Coronary artery (tissue), 2 donors: ENCODE measurements around the gene TNFSF15.

Source experiments
- DNase-seq: peaks from one replicate; pipeline ENCODE4 v3.0.0-alpha.2; 2017; ENCODE audit warnings: low spot score
- H3K27ac ChIP-seq, 2 donors: fragments of 200-600 bp; sonication (generic); one replicate each; pipeline ENCODE4 v1.5.1; 2016 to 2019
- H3K4me3 ChIP-seq: fragments of 200-600 bp; sonication (generic); 2 replicates; pipeline ENCODE4 v1.5.1; 2016; ENCODE audit warnings: mild to moderate bottlenecking, moderate library complexity
- TF ChIP-seq, protein P1 (sequence below): fragments of 200-600 bp; sonication (generic); IDR thresholded peaks from one replicate; pipeline ENCODE4 v1.5.1; 2019; ENCODE audit warnings: antibody characterized with exemption

The TNFSF15 gene

DNA sequence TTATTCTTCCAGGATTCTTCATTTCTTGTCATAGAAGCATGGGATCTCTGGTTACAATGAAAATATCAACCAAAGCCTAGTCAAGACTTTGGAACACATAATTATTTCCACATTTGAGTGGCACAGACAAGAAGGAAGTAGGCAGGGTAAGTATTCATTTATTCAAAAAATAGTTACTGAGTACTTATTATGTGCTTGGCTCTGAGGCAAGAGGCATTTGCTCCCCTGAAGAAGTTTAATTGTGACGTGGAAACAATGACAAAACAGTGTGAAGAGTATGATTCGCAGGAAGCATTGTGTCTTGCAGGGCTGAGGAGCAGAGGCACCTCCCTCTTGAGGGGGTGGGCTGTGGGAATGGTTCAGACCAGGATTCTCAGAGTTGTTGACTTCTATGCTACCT is 45.0 kb upstream of the TNFSF15 start:
- Histone ChIP-seq H3K27ac (no peak overlapping the region), H3K4me3 (no peak overlapping the region)
- no peak for DNase-seq
- TF ChIP-seq, protein P1, sequence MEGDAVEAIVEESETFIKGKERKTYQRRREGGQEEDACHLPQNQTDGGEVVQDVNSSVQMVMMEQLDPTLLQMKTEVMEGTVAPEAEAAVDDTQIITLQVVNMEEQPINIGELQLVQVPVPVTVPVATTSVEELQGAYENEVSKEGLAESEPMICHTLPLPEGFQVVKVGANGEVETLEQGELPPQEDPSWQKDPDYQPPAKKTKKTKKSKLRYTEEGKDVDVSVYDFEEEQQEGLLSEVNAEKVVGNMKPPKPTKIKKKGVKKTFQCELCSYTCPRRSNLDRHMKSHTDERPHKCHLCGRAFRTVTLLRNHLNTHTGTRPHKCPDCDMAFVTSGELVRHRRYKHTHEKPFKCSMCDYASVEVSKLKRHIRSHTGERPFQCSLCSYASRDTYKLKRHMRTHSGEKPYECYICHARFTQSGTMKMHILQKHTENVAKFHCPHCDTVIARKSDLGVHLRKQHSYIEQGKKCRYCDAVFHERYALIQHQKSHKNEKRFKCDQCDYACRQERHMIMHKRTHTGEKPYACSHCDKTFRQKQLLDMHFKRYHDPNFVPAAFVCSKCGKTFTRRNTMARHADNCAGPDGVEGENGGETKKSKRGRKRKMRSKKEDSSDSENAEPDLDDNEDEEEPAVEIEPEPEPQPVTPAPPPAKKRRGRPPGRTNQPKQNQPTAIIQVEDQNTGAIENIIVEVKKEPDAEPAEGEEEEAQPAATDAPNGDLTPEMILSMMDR = no peak

DNA sequence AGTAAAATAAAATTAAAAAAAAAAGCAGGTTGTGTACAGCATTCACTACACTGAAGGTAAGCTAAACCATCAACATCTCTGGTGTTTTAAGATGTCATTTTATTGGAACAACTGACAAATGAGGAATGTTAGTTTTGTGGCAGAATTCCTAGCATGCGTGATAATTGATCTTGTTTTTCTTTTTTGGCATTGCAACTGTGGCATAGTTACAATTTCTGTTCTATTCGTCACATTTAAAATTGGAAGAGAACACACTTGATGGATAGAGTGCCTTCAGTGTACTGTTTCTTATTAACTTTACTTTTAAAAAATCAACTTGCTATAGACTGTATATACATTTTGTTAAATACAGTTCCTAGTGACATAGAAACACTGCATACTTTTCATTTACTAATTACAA is 43.6 kb upstream of the TNFSF15 start:
- DNase-seq = no peak
- TF ChIP-seq, protein P1 = no peak
- Histone ChIP-seq H3K4me3 (no peak overlapping the region), H3K27ac (no peak overlapping the region)

DNA sequence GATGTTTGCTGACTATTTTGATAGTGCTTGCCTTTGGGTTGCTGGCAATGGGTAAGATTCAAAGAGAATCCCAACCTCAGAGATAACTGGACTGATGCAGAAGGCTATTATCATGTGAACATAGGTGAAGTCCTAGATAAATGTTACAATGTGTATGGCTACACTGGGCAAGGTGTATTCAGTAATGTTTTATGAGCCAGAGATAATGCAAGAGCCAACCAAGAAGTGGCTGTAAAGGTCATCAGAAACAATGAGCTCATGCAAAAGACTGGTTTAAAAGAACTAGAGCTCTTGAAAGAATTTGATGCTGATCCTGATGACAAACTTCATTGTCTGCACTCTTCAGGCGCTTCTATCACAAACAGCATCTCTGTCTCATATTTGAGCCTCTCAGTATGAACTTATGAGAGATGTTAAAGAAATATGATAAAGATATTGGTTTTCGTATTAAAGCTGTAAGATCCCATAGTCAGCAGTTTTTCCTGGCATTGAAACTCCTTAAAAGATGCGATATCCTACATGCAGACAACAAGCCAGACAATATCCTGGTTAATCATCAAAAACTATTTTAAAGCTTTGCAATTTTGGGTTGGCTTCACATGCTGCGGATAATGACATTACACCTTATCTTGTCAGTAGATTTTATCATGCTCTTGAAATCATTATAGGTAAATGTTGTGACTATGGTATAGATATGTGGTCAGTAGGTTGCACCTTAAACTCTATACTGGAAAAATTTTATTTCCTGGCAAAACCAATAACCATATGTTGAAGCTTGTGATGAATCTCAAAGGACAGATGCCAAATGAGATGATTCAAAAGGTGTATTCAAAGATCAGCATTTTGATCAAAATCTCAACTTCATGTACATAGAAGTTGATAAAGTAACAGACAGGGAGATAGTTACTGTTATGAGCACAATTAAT is 41.9 kb upstream of the TNFSF15 start:
- Histone ChIP-seq H3K27ac (no peak overlapping the region), H3K4me3 (no peak overlapping the region)
- DNase-seq = no peak
- TF ChIP-seq, protein P1 = no peak

DNA sequence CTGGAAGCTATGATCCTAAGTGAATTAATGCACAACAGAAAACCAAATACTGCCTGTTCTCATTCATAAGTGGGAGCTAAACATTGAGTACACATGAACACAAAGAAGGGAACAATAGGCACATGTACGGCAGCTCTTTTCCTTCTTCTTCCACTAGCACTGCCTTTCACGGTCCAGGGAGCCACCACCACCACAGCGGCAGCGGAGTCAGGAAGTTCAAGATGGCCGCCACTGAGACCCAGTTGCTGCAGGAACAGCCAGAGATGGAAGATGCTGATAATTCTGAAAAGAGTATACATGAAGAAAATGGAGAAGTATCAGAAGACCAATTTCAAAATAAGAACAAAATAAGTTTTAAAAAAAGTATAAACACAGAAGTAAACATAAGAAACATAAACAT is 39.5 kb upstream of the TNFSF15 start:
- DNase-seq = no peak
- TF ChIP-seq, protein P1 = no peak
- Histone ChIP-seq H3K27ac (no peak overlapping the region), H3K4me3 (no peak overlapping the region)

DNA sequence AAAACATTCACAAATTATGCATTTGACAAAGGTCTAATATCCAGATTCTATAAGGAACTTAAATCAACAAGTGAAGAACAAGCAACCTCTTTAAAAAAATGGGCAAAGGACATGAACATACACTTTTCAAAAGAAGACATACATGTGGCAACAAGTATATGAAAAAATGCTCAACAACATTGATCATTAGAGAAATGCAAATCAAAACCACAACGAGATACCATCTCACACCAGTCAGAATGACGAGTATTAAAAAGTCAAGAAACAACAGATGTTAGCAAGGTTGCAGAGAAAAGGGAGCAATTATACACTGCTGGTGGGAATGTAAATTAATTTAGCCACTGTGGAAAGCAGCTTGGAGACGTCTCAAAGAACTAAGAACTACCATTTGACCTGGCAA is 38.9 kb upstream of the TNFSF15 start:
- no peak for DNase-seq
- TF ChIP-seq, protein P1 = no peak
- H3K4me3 ChIP-seq = no peak overlapping the region
- no peak overlapping the region for H3K27ac ChIP-seq

DNA sequence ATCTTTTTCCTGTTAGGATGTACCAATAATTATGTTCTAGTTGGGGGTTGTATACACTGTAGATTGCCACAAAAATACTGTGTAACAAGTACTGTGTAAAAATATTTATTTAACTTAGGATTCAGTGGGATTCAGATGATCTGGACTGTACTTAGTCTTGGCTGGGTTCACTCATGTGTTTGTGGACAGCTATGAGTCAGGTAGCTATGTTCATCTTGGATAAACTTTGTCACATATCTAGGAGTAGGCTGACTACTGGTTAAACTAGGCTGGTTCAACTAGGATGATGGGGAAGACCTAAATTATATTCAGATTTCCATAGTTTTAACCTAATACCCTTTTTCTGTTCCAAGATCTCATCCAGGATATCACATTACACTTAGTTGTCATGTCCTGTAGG is 32.1 kb upstream of the TNFSF15 start:
- DNase-seq = no peak
- no peak overlapping the region for H3K27ac ChIP-seq
- TF ChIP-seq, protein P1 = no peak
- no peak overlapping the region for H3K4me3 ChIP-seq

DNA sequence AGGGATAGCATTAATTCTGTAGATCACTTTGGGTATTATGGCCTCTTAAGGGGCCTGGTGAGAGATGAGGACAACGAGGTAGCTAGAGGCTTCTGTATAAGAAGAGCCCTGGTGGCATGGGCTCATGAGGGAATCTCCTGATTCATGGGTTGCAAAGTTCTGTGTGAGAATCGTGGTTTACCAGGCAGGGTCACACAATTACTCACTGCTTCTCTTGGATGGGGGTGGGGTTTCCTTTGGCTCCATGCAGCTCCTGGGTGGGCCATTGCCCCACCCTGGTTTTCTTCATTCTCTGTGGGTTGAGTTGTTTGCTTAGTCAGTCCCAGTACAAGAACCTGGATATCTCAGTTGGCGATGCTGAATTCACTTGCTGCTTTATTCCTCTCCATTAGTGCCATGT is 30.9 kb upstream of the TNFSF15 start:
- Histone ChIP-seq H3K27ac (no peak overlapping the region), H3K4me3 (no peak overlapping the region)
- DNase-seq = no peak
- TF ChIP-seq, protein P1 = no peak
